IPS-20b (cell line): ENCODE measurements around the gene TCHP.

Experiments used
- H3K27ac ChIP-seq: one replicate; pipeline ENCODE4 v1.5.1; 2013; ENCODE audit warnings: low read length
- H3K27me3 ChIP-seq: 2 replicates; pipeline ENCODE4 v1.6.1; 2013; ENCODE audit warnings: mild to moderate bottlenecking, low read length, inconsistent platforms; ENCODE audit not compliant: insufficient read depth
- H3K36me3 ChIP-seq: 2 replicates; pipeline ENCODE4 v1.6.1; 2013; ENCODE audit warnings: low read depth, mild to moderate bottlenecking, inconsistent platforms, low read length, moderate library complexity; ENCODE audit not compliant: insufficient read depth
- H3K4me1 ChIP-seq: 2 replicates; pipeline ENCODE4 v1.6.1; 2013; ENCODE audit warnings: mild to moderate bottlenecking, control low read depth, inconsistent platforms, low read length, moderate library complexity; ENCODE audit not compliant: insufficient read depth
- H3K4me3 ChIP-seq: 2 replicates; pipeline ENCODE4 v1.5.1; 2013; ENCODE audit warnings: mild to moderate bottlenecking, low read length, inconsistent platforms
- H3K9ac ChIP-seq: 2 replicates; pipeline ENCODE4 v1.6.1; 2013; ENCODE audit warnings: low read depth, mild to moderate bottlenecking, inconsistent platforms, low read length, moderate library complexity
- H3K9me3 ChIP-seq: 2 replicates; pipeline ENCODE4 v1.6.1; 2013; ENCODE audit warnings: mild to moderate bottlenecking, low read depth, low read length, inconsistent platforms; ENCODE audit not compliant: insufficient read depth

TCHP gene

DNA sequence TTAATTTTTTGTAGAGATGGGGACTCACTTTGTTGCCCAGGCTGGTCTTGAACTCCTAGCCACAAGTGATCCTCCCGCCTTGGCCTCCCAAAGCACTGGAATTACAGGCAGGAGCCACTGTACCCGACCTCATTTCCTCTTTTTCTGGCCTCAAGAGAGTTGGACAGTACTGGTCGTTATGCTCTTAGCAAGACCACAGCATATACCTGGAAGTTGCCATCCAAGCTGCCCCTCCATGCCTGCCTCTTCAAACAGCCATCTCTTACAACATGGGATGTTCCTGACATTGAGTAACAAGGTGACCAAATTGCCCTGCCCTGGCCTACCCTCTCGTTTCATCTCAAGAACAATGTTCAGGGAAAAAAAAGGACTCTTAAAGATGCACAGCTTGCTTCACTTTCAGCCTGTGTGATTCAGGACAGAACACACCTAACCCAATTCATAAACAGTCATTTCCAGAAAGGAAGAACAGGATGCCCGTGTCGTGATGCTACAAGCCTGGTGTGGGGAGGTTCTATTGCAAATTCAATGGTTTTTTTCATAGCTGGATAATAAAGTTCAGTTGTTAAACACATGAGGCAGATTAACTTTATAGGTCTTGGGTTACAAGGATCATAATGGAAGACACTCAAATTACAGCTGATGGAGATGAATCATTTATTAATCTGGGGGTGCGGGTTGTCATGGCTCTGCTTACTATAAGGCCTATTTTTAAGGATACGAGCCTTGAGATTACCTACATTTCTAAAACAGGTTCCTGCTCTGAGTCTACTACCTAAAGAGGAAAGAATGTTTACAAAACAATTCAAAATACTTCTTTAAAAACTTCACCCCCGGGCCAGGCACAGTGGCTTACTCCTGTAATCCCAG lies 31.7 kb upstream of the TCHP start:
- Histone ChIP-seq H3K9ac (no peak overlapping the region), H3K27me3 (no peaks in the 10 kb centered on the region), H3K27ac (no peak overlapping the region), H3K4me3 (no peak overlapping the region), H3K36me3 (peaks cover 5% of the 10 kb centered on the region; the same call in 1 of the 2 replicates), H3K4me1 (peaks cover 2% of the 10 kb centered on the region; the same call in 1 of the 2 replicates), H3K9me3 (no peaks in the 10 kb centered on the region)

DNA sequence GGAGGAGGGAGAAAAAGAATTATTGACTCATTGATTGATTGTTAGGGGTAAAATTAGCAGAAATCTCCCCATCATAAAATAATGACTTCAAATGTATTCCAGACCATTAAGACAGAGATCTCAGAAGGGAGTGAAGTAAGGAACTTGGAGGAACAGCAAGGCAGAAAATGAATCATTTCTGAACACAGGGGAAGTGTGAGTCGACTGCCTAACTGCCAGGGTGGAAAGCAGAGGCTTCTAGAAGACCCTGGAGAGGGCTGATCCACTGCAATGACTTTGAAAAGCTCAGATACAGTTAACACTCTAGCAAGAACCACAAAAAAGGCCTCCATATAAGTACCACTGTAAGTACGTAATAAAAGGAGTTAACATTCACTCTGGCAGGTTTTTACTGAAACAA lies 29.4 kb upstream of the TCHP start:
- H3K9ac ChIP-seq = no peak overlapping the region
- peaks cover 5% of the 10 kb centered on the region; the same call in 1 of the 2 replicates for H3K36me3 ChIP-seq
- no peak overlapping the region for H3K27ac ChIP-seq
- 0 out of 2 replicates have a peak, but pooled peaks cover 2% of the 10 kb centered on the region for H3K4me1 ChIP-seq
- H3K4me3 ChIP-seq = no peak overlapping the region
- H3K27me3 ChIP-seq = no peaks in the 10 kb centered on the region
- H3K9me3 ChIP-seq = no peaks in the 10 kb centered on the region

DNA sequence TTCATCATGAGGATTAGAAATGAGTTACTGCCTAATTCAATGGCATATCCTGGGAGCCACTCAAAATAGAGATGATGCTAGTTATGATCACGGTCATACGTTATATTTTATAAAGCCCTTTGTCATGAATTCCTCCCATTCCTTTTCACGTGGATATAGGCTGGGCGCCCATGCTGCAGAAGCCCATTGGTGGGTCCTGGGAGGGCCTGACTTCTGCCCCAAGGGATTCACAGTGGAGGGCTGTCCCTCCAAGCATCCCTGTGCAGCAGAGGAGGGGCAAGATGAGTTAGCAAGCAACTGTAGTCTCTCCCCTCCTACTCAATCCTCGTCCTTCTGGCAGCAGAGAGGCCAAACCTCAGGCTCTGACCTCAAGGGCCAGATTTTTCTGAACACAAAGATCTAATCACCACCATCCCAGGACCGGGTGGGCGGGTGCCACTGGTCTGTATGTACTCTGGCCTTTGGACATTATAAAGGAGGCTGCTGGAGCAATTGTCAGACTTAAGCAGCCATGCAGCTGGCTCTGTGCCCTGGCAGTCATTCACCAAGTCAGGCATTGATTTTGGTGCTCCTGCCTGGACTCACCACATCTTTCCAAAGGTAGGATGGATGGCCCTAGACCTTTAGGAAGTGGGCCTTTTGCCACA lies 28.3 kb upstream of the TCHP start:
- H3K4me3 ChIP-seq = no peak overlapping the region
- H3K4me1 ChIP-seq = 0 out of 2 replicates have a peak, but pooled peaks cover 2% of the 10 kb centered on the region
- no peaks in the 10 kb centered on the region for H3K27me3 ChIP-seq
- no peak overlapping the region for H3K9ac ChIP-seq
- no peaks in the 10 kb centered on the region for H3K9me3 ChIP-seq
- H3K36me3 ChIP-seq = peaks cover 5% of the 10 kb centered on the region; the same call in 1 of the 2 replicates
- H3K27ac ChIP-seq = no peak overlapping the region

DNA sequence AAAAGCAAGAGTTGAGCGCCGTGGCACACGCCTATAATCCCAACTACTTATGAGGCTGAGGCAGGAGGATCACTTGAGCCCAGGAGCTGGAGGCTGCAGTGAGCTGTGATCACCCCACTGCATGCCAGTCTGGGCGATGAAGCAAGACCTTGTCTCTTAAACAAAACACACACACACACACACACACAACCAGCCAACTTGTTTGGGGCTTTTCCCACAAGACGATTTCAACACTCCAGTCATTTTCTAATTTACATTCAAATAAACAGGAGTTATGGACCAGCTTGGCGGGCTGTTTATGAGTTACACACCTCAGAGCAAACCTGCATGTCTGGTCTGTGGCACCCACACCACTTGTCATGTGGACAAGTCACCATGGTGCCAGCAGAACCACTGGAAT lies 26.4 kb upstream of the TCHP start:
- H3K4me1 ChIP-seq = peaks cover 7% of the 10 kb centered on the region; the same call in 1 of the 2 replicates
- H3K27ac ChIP-seq = no peak overlapping the region
- H3K36me3 ChIP-seq = peaks cover 5% of the 10 kb centered on the region; the same call in 1 of the 2 replicates
- no peak overlapping the region for H3K9ac ChIP-seq
- peaks cover 3% of the 10 kb centered on the region; the same call in 1 of the 2 replicates for H3K27me3 ChIP-seq
- no peak overlapping the region for H3K4me3 ChIP-seq
- no peaks in the 10 kb centered on the region for H3K9me3 ChIP-seq

DNA sequence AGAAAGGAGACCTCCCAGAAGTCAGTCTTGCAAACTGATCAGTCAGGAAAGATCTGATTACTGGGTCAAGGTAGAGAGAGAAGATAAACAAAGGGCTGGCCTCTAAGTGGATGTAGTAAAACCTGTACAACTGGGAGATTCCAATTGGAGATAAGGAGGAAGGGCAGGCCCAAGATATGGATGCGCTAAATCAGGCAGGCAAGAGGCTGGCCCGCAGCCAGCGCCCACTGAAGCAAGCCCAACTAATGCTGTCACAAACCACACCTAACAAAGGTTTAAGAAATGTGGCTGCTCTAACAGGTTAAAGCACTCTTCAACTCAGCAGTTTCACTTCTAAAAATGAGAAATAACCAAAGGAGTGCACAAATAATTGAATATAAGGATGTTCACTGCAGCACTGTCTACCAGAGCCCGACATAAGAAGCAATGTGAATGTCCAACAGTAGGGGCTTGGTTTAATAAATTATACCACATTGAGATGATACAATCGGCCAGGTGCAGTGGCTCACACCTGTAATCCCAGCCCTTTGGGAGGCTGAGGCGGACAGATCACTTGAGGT lies 24.4 kb upstream of the TCHP start:
- Histone ChIP-seq H3K36me3 (peaks cover 5% of the 10 kb centered on the region; the same call in 1 of the 2 replicates), H3K9me3 (no peaks in the 10 kb centered on the region), H3K9ac (no peak overlapping the region), H3K27me3 (peaks cover 16% of the 10 kb centered on the region), H3K4me3 (no peak overlapping the region), H3K27ac (no peak overlapping the region), H3K4me1 (peaks cover 10% of the 10 kb centered on the region)

DNA sequence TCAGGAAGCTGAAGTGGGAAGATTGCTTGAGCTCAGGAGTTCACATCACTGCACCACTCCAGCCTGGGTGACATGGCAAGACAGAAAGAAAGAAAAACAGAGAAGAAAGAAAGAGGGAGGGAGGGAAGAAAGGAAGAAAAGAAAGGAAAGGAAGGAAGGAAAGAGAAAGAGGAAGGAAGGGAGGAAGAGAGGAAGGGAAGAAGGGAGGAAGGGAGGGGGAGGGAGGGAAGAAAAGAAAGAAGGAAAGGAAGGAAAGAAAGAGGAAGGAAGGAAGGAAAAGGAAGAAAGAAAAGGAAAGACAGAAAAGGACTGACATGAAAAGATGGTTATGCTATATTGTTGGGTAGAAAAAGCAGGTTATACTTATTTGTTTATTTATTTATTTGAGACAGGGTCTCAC lies 23.7 kb upstream of the TCHP start:
- H3K36me3 ChIP-seq = peaks cover 5% of the 10 kb centered on the region; the same call in 1 of the 2 replicates
- H3K4me3 ChIP-seq = no peak overlapping the region
- no peaks in the 10 kb centered on the region for H3K9me3 ChIP-seq
- peaks cover 13% of the 10 kb centered on the region for H3K4me1 ChIP-seq
- no peak overlapping the region for H3K27ac ChIP-seq
- peaks cover 21% of the 10 kb centered on the region for H3K27me3 ChIP-seq
- no peak overlapping the region for H3K9ac ChIP-seq

DNA sequence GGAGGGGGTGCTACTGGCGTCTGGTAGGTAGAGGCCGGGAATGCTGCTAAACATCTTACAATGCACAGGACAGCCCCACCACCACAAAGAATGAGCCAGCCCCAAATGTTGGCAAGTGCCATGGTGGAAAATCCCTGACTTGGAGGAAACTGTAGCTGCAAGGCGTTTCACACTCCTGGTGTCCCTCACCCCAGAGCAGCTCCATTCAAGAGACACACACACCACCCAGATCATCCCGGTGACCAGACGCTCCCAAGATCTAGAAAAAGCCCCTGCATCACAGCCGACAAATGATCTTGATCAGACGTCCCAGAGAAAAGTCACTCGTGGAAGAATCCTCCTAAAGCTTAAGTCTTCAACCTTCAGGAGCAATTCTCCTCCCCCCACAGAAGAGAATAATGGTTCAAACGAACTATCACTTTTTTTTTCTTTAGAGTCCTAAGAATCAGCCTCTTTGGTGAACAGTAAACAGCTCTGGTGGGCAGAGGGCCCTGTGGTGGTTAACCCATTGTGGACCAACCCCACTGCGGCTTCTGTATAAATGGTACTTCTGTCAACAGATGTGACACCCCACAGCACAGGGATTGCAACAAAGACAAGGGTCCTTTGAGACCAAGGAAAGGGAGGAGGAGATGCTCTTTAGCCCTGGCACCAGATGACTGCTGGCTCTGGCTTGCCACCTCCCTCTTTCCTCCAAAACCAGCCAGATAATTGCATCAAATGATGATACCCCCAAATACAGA lies 22.4 kb upstream of the TCHP start:
- Histone ChIP-seq H3K9ac (no peak overlapping the region), H3K27ac (no peak overlapping the region), H3K27me3 (peaks cover 23% of the 10 kb centered on the region), H3K9me3 (no peaks in the 10 kb centered on the region), H3K4me3 (no peak overlapping the region), H3K4me1 (peaks cover 15% of the 10 kb centered on the region), H3K36me3 (peaks cover under 1% of the 10 kb centered on the region; the same call in 1 of the 2 replicates)

DNA sequence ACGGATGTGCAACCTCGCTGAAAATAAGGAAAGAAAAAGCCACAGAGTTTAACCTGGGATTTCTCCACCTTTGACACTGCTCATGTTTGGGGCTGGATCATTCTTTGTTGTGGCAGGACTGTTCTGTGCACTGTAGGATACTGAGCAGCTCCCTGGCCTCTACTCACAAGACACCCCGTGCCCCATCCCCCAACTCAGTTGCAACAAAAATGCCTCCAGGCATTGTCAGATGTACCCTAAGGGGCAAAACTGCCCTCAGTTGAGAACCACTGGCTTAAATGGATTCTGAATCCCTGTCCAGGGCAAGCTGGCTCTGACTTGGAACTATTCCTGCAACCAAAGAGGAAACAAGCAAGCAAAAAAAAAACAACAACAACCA lies 21.8 kb upstream of the TCHP start:
- peaks cover 15% of the 10 kb centered on the region for H3K4me1 ChIP-seq
- H3K4me3 ChIP-seq = peak overlapping the region; percentile 80; the same call in 1 of the 2 replicates
- no peaks in the 10 kb centered on the region for H3K36me3 ChIP-seq
- no peaks in the 10 kb centered on the region for H3K9me3 ChIP-seq
- H3K9ac ChIP-seq = no peak overlapping the region
- H3K27ac ChIP-seq = no peak overlapping the region
- peaks cover 23% of the 10 kb centered on the region for H3K27me3 ChIP-seq

DNA sequence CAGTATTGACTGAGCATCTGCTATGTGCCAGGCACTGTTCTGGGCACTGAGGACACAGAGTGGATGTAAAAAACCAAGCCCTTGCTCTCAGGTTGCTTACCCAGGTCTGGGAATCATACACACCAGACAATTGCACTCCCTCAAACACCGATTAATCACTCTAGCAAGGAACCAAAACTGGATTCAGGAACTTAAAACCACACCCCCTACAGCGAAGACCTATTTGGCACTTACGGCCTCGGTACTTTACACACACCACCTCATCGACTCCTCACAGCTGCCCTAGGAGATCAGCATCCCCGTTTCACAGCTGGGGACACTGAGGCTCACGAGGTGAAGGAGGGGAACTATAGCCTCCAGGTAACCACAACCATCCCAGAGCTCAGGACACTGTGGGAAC lies 21.3 kb upstream of the TCHP start:
- H3K27ac ChIP-seq = no peak overlapping the region
- H3K4me1 ChIP-seq = peaks cover 15% of the 10 kb centered on the region
- H3K9me3 ChIP-seq = no peaks in the 10 kb centered on the region
- H3K27me3 ChIP-seq = peaks cover 23% of the 10 kb centered on the region
- no peaks in the 10 kb centered on the region for H3K36me3 ChIP-seq
- peak overlapping the region; percentile 72; the same call in 1 of the 2 replicates for H3K9ac ChIP-seq
- peak overlapping the region; percentile 80 for H3K4me3 ChIP-seq

DNA sequence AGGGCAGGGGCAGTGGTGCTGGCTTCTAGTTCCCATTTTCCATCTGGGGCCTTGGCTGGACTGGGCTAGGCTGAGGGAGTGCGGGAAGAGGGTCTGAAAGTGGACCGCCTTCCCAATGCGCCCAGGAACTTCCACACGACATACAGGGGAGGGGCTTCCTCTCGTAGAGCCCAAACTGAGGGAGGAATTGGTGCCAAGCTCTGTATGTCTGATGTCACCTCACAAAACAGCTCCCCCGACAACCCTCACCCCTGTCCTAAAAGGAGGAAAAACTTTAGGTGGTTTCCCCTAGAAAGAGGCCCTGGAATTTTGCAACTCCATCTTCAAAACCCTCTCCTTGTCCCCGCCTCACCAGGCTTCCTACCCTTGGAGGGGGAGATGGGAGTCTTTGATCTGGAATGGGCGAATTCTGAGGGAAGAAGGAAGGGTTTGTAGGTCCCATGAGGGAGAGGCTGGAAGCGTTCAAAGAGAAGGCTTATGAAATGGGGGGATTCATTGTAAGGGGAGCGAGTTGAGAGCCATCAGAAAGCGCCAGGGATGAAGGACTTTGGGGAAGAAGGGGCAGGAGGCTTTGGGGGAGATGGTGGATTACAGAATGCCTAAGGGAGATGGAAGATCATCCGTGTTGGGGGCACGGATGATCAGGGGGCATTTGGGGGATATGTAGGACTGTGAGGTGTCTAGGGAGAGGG lies 20.6 kb upstream of the TCHP start:
- peak overlapping the region; percentile 80 for H3K4me3 ChIP-seq
- H3K9ac ChIP-seq = peak overlapping the region; percentile 72
- peaks cover 15% of the 10 kb centered on the region for H3K4me1 ChIP-seq
- H3K27me3 ChIP-seq = peaks cover 23% of the 10 kb centered on the region
- no peak overlapping the region for H3K27ac ChIP-seq
- no peaks in the 10 kb centered on the region for H3K36me3 ChIP-seq
- H3K9me3 ChIP-seq = no peaks in the 10 kb centered on the region
